NB4 (cell line): ENCODE results near the gene FAM184A.

Experiments
- POLR2A ChIP-seq: IDR thresholded peaks from 2 replicates; pipeline ENCODE4 v1.6.1; 2011; ENCODE audit warnings: mild to moderate bottlenecking; ENCODE audit not compliant: insufficient read length; ENCODE audit errors: extremely low read depth
- TF ChIP-seq, protein P1 (sequence below): IDR thresholded peaks from one replicate; pipeline ENCODE4 v1.5.1; 2012; ENCODE audit warnings: low read depth, low read length

DNA sequence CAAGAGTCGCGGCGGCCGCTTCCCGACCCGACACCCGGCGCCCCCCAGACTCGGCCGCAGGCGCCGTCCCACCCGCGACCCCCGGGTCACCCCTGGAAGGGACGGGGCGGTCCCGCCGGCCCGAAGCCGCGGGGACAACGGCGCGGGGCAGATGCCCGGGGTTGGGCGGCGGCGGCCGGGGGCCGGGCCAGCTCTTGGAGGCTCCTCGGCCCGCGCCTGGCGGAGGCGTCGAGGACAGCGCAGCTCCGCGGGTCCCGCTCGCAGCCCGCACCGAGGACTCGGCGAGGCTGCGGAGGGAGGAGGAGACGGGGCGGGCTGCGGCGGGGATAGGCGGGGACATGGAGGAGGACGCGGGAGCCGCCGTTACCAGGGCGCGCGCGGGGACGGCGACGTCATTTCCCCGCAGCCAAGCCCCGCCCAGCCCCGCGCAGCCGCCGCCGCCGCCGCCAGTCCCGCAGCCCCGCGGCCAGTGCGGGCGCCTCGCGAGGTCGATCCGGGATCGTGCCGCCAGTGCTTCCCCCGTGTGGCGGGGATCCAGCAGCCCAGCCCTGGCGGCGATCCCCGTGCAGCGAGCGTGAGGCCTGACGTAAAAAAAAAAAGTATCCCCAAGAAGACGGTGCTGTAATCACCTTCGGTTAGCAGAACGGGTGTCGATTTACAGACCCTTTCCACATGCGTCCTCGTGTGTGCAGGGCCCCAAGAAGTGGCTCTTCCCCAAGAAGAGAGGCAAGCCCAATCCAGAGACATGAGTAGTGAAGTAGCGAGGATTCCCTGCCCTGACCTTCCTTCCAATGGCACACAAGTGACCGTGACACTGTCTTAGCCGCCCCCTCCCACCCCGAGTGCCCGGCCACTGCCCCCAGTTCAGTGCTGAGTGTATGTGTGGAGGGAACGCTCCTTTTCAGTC, at the start of gene FAM184A:
- TF ChIP-seq, protein P1, sequence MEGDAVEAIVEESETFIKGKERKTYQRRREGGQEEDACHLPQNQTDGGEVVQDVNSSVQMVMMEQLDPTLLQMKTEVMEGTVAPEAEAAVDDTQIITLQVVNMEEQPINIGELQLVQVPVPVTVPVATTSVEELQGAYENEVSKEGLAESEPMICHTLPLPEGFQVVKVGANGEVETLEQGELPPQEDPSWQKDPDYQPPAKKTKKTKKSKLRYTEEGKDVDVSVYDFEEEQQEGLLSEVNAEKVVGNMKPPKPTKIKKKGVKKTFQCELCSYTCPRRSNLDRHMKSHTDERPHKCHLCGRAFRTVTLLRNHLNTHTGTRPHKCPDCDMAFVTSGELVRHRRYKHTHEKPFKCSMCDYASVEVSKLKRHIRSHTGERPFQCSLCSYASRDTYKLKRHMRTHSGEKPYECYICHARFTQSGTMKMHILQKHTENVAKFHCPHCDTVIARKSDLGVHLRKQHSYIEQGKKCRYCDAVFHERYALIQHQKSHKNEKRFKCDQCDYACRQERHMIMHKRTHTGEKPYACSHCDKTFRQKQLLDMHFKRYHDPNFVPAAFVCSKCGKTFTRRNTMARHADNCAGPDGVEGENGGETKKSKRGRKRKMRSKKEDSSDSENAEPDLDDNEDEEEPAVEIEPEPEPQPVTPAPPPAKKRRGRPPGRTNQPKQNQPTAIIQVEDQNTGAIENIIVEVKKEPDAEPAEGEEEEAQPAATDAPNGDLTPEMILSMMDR: no peak
- TF ChIP-seq POLR2A: no peak
